CD4-positive, alpha-beta T cell treated with Interleukin-21 for 1 hour (primary cell): ENCODE data around the gene SLC25A34.

ENCODE experiments used
- DNase-seq: peaks from one replicate; pipeline ENCODE4 v3.0.0-alpha.2; 2020

SLC25A34 gene

GRCh38 chr1:15714406-15715136 is 21.5 kb upstream of the SLC25A34 start:
- no peak for DNase-seq

- no peak for DNase-seq
Measured at GRCh38 chr1:15717418-15718125, 18.5 kb upstream of the SLC25A34 start.

GRCh38 chr1:15718199-15718601 is 17.9 kb upstream of the SLC25A34 start:
- DNase-seq = no peak

- no peak for DNase-seq
Measured at GRCh38 chr1:15719381-15720120, 16.5 kb upstream of the SLC25A34 start.

GRCh38 chr1:15720861-15721260 is 15.2 kb upstream of the SLC25A34 start:
- no peak for DNase-seq

GRCh38 chr1:15722411-15722810 is 13.6 kb upstream of the SLC25A34 start:
- DNase-seq = no peak

GRCh38 chr1:15722836-15723532 is 13.1 kb upstream of the SLC25A34 start:
- no peak for DNase-seq

- DNase-seq = no peak
Measured at GRCh38 chr1:15723631-15724246, 12.3 kb upstream of the SLC25A34 start.

- DNase-seq = no peak
Measured at GRCh38 chr1:15724949-15725880, 10.8 kb upstream of the SLC25A34 start.

DNA sequence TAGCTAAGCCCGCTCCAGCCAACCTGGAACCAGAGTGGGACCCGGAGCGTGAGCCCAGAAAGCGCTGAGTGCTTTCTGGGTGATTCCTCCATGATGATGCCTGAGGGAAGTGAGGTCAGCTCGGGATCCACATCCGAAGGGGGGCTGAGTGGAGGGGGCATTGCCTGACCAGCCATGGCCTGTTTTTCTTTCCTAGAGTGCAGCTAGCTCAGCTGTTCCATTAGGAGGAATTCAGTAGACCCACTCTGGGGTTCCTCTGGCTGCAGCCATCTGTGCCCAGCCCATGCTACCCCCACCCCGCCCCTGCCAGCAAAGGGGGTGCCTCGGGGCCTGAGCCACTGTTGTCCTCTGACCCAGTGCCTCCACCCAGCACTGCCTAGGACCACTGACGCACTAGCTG is 9.6 kb upstream of the SLC25A34 start:
- DNase-seq = no peak

GRCh38 chr1:15727021-15727420 is 9.0 kb upstream of the SLC25A34 start:
- no peak for DNase-seq

DNA sequence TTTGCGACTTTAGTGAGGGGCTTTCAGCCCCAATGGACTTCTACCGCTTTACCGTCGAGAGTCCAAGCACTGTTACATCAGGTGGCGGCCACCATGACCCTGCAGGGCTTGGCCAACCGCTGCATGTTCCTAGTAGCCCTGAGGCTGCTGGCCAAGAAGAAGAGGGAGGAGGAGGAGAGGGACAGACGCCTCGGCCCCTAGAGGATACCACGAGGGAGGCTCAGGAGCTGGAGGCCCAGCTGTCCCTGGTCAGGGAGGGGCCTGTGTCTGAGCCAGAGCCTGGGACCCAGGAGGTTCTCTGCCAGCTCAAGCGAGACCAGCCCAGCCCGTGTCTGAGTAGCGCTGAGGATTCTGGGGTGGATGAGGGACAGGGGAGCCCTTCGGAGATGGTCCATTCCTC is 8.6 kb upstream of the SLC25A34 start:
- no peak for DNase-seq

DNA sequence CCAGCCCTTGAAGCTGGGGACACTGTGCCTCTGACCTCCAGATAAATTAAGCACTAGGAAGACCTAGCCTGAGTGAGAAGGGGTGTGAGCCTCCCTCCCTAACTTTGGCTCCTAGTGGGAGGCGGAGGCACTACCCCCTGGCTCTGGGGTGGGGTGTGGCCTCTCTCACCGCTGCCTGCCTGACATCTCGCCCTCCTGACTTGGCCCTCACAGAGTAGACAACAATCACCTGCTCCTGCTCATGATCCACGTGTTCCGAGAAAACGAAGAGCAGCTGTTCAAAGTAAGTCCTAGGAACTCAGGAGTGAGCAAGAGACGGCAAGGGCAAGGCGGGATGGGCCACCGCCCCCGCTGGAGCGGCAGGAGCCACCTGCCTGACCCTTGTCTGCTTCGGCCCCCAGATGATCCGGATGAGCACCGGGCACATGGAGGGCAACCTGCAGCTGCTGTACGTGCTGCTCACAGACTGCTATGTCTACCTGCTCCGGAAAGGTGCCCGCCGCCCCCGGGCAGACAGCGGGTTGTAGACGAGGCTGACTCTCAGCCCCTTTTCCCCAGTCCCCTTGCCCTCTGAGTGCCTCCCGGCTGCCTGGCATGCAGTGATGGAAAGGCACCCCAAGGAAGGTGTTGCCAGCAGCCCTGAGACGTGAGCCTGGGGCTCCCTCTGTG is 8.1 kb upstream of the SLC25A34 start:
- no peak for DNase-seq

DNA sequence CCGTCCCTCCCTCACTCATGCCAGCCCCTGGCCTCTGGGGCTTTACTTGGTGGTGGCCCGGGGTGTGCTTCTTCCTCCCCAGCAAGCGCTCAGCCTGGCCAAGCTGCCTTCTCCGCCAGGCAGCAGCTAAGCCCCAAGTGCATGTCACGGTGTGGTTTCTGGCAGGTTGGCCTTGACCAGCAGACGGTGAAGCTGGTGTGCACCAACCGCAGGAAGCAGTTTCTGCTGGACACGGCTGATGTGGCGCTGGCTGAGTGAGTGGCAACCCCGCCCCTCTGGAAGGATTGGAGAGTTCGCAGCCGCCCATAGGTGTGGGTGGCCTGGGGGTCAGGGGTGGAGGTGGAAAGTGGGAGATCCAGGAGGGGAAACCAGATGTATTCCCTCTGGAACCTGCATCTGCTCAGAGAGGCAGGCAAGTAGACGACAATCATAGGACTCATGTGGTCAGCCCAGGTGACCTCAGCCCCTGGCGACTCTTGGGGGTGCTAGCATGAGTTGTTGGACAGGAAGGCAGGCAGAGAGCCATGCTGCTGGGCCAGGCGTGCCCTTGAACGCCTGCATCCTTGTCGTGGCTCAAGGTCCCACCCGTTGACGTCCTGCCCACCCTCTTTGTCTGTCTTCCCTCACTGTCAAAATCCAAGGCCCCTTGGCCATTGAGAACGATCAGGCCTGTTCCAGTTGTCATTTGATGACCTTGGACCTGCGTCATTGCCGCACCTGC is 7.0 kb upstream of the SLC25A34 start:
- no peak for DNase-seq

DNA sequence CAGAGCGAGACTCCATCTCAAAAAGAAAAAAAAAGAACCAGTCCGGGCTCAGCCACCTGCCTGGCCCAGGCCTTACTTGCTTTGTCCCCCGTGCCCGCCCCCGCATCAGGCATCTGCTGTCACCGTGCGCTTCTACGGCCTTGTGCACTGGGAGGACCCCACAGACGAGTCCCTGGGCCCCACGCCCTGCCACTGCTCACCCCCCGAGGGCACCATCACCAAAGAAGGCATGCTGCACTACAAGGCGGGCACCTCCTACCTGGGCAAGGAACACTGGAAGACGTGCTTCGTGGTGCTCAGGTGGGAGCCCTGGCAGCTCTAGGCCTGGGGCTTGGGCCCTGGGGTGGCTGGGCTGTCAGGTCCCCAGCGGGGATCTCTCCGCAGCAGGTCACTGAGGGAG is 5.6 kb upstream of the SLC25A34 start:
- DNase-seq = no peak

- DNase-seq = no peak
Measured at GRCh38 chr1:15730936-15731335, 5.1 kb upstream of the SLC25A34 start.

- DNase-seq = no peak
Measured at GRCh38 chr1:15731735-15732685, 4.0 kb upstream of the SLC25A34 start.

DNA sequence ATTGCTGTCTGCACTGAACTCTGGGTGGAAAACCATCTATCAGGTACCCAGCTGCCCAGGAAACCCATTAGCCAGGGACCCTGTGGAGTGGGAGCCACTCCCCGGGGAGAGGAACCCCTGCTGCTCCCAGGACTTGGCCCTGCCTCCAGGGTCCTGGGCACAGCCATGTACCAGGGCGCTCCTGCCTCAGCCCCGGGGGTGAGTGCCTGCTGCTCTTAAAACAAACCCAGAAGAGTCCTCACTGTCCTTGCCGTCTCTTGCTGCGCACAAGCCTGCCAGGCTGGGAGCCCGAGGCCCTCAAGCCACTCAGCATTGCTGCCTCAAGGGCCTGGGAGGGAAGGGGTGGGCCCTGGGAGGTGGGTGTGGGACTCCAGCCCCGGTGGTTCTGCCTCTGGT is 3.4 kb upstream of the SLC25A34 start:
- DNase-seq = no peak

- no peak for DNase-seq
Measured at GRCh38 chr1:15733218-15733725, 2.8 kb upstream of the SLC25A34 start.
